GM12892 (cell line): Measurements from ENCODE around the gene CDH13.

Experiments
- DNase-seq: peaks from one replicate; pipeline ENCODE4 v3.0.0; 2011; ENCODE audit not compliant: insufficient read length
- FAIRE-seq: peaks from 2 replicates; lab custom pipeline; 2011; peaks lifted over from hg19 to GRCh38; lab: Jason Lieb, UNC
- POLR2A ChIP-seq: IDR thresholded peaks from 2 replicates; pipeline ENCODE4 v1.6.1; 2011; ENCODE audit warnings: low read depth, low read length, control low read depth
- POLR2AphosphoS5 ChIP-seq: IDR thresholded peaks from 2 replicates; pipeline ENCODE4 v1.6.1; 2011; ENCODE audit warnings: low read depth, low read length, control low read depth
- TAF1 ChIP-seq: IDR thresholded peaks from 2 replicates; pipeline ENCODE4 v1.6.1; 2011; ENCODE audit warnings: low read depth, mild to moderate bottlenecking, control low read depth, low read length, borderline replicate concordance

The CDH13 gene

DNA sequence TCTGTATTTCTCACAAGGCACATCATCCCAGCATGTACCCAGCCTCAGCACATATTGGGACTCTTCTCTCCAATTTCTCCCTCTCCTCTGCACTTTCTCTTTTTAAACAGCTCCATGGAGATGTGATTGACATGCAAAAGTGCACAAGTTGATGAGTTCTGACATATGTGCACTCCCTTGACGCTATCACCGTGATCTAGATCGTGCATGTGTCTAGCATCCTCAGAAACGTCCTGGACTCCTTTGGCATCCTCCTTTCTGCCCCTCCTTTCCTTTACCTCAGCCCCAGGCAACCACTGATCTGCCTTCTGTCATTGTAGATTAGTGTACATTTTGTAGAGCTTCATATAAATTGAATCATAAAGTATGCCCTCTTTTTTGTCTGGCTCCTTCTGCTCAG, 1073.0 kb downstream of the CDH13 start:
- FAIRE-seq = no peak
- DNase-seq = no peak
- TF ChIP-seq POLR2AphosphoS5 = no peak
- no peak for TF ChIP-seq POLR2A
- no peak for TF ChIP-seq TAF1

DNA sequence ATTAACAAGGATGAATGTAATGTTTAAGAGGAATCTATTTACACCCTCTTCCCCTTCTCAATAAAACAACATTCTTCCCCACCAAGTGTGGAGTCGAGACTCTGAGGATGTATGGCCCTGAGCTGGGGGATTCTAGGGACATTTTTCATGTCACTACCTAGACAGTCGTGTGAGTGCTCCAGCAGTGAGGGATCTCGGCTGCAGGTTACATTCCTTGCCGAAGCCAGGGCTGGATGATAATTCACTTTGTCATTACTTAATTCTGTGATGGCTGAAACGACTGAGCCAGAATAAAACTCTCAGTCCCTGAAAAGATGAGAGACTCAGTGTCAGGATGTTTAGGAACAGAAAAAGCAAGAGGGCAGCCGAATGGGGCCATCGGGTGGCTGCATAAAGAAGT, 1074.1 kb downstream of the CDH13 start:
- DNase-seq (no peak), FAIRE-seq (no peak)
- TF ChIP-seq POLR2A = no peak
- TF ChIP-seq TAF1 = no peak
- no peak for TF ChIP-seq POLR2AphosphoS5

DNA sequence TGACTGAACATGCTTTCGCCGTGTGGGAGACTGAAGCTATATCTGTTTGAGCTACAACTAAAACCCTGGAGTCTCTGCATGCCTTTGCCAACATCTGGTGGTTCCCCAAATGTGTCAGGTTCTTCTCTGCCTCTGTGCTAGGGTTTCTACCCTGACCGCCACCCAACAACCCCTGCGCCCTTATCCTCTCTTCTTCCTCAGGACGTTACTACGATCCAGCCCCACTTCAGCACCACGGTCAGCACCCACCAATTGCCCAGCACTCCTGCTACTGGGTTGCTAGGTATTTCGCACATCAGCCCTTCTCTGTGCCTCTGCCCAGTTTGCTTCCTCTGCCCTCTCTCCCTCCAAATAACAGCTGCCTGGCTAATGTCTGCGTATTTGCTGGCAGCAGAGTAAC, 1074.7 kb downstream of the CDH13 start:
- FAIRE-seq (no peak), DNase-seq (no peak)
- TF ChIP-seq POLR2A (no peak), POLR2AphosphoS5 (no peak), TAF1 (no peak)

DNA sequence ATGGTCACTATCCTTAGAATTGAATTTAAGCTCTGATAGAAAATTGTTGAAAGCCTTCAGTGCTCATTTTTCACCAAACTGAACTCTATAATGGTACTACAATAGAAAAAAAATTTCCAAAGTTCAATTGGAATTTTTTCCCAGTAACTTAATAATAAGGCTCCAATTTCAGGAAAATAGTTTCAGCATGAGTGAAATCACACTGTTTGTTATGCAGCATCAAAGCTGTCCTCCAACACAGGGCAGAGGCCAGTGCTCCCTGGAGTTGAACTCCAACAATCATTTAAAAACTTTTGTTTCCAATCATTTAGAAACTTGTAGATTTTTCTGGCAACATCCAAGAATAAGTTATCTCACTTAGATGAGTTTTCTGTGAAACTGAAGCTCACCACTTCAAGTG, 1077.9 kb downstream of the CDH13 start:
- TF ChIP-seq POLR2A (no peak), TAF1 (no peak), POLR2AphosphoS5 (no peak)
- no peak for FAIRE-seq
- no peak for DNase-seq

DNA sequence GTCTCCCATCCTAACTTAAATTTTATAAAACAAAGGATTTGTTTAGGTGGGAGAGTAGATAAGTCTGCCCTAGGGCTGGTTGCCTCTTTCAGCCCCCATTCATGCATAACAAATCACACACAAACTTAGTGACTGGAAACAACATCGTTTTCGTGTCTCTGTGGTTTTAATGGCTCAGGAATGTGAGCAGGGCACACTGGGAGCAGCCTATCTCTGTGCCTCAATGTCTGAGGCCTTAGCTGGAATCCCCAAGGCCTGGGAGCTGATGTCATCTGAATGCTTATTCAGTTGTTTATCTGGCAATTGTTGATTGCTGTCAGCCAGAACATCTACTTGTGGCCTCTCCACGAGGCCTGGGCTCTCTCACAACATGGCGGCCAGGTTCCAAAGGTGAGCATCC, 1079.1 kb downstream of the CDH13 start:
- no peak for DNase-seq
- no peak for FAIRE-seq

DNA sequence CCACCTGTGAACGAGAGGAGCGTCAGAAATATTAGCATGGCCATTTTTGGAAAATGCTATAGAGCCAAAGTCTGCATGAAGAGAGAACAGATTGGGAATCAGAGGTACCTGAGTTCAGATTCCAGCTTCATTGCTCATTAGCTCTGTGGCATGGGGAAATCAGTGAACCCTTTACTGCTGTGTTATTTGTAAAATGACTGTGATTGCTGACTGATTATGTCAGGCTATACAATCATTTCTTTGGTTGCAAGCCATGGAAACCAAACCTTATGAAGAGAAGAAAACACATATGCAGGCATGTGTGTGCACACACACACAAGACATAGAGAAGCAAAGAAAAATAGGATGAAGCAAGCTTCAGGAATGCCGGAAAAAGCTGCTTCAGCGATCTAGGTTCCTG, 1079.6 kb downstream of the CDH13 start:
- DNase-seq (no peak), FAIRE-seq (no peak)
- no peak for TF ChIP-seq POLR2AphosphoS5
- no peak for TF ChIP-seq TAF1
- TF ChIP-seq POLR2A = no peak

More for the DNA sequence above, 1079.1 kb downstream of the CDH13 start:
- TF ChIP-seq TAF1 = no peak
- TF ChIP-seq POLR2A = no peak
- no peak for TF ChIP-seq POLR2AphosphoS5

DNA sequence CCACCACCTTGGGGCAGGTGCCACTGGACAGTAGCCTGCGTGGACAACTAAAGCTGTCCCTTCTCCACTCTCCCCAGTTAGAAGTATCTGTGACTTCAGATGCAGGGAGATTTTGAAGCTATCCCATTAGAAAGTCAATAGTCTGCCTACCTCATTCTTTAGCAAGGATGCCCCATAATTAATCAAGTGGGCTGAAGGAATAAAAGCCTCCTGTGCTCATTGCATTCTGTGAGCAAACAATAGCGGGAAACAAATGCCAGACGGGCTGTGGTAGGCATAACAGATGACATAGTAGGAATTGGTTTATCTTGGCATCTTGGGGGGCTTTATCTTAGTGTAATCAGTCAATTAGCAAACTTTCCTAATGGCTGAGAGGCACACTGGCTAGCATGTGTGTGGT, 1084.3 kb downstream of the CDH13 start:
- DNase-seq (no peak), FAIRE-seq (no peak)
- TF ChIP-seq TAF1 (no peak), POLR2A (no peak), POLR2AphosphoS5 (no peak)

DNA sequence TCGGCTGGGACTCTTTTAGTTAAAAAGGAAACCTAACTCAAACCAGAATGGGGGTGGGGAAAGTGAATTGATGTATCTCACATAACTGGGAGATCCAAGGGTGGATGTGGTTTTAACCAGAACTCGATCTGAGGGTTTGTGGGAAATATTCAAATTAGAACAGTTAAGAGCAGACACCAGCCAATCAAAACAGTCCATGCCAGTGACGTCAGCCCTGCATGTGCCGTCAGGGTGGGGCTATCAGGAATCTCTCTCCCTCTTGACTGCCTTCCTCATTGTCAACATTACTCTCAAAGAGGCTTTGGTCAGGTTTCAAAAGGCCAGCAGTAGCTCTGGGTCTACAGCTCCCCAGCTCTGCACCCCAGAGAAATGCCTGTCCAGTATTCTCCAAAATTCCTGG, 1086.8 kb downstream of the CDH13 start:
- no peak for TF ChIP-seq POLR2AphosphoS5
- DNase-seq = no peak
- no peak for FAIRE-seq

DNA sequence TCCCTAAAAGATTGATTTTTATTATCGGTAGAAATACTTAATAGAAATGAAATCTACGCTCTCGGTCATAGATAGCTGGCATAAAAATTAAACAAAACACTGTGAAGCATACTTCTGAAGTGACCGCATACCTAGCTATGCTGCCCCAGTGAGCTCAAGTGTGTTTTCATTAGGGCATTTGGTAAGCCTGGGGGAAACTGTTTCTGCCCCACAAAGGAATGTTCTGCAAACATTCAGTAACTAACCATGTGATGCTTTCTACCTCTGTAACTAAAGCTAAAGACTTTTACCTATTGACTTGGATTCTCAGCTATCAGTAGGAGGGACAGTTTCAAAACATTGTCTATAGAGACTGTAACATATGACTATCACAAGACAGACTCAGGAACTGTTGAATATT, 1087.5 kb downstream of the CDH13 start:
- no peak for DNase-seq
- FAIRE-seq = no peak
- TF ChIP-seq POLR2A = no peak
- no peak for TF ChIP-seq POLR2AphosphoS5
- TF ChIP-seq TAF1 = no peak

DNA sequence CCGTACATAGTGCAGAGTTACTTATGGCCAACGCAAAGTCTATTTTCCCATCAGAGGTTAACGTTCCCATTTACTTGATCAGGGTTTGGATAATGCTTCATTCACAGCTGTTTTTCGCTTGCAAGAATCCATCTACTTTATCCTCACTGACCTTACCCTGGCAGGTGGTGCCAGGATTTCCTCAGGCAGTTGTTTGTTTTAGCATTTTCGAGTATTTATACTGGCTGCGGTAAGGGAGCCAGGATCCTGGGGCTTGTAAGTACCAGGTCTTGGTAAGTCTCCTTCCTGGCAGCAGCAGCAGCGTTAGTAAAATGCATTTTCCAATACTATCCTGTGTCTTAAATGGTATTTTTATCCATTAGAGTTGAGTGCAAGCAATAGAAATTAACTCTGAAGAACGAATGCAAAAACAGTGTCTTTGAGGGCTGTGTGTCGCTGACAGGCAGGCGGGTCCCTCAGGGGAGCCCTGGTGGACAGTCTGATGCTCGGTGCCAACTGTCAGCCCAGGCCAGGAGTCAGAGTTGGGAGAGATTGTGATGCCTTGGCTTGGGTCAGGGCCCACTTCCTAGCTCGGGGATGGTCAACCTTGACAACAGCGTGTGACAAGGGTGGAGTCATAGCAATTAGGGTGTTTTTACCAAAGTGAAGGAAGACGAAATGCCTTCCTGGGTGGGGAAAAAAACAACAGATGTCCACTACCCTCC, 1088.6 kb downstream of the CDH13 start:
- no peak for TF ChIP-seq TAF1
- TF ChIP-seq POLR2A = no peak
- TF ChIP-seq POLR2AphosphoS5 = no peak
- FAIRE-seq (no peak), DNase-seq (no peak)

DNA sequence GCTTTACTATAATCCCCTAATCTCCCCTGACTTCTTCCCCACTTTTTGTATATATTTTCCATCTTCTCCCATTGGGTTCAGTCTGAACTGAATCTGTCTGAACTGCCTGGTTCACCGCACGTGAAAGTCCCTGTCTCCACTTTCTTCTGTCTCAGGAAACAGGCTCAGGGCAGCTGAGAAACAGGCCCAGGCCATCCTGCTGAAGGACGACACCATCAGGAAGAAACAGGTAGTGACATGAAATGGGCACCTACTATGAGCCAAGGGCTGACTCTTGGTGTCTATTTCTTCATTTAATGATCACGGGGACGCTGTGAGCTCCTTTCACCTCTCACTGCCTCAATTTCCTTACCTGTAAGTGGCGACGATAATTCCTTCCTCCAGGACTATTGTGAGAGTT, 1090.5 kb downstream of the CDH13 start:
- FAIRE-seq (no peak), DNase-seq (no peak)
- TF ChIP-seq POLR2AphosphoS5 = no peak
- TF ChIP-seq TAF1 = no peak
- TF ChIP-seq POLR2A = no peak

DNA sequence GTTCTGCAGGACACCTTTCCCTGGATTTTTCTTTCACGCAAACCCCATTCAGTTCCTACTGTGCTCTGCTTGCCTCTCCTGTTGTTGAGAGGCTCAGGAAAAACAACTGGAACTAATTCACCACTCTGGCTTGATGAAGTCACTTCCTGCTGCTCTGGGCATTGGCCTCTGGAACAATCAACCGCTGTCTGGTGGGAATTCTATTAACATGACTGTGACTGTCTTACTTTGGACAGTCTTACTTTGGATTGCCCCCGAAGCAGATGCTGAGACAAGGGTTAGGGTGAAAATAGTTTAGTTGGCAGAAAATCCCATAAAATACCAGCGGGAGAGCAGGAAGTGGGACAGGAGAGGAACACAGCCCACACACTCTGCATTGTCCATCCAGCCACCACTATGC, 1091.0 kb downstream of the CDH13 start:
- no peak for TF ChIP-seq POLR2A
- no peak for TF ChIP-seq POLR2AphosphoS5
- TF ChIP-seq TAF1 = no peak
- DNase-seq = no peak
- FAIRE-seq = no peak

DNA sequence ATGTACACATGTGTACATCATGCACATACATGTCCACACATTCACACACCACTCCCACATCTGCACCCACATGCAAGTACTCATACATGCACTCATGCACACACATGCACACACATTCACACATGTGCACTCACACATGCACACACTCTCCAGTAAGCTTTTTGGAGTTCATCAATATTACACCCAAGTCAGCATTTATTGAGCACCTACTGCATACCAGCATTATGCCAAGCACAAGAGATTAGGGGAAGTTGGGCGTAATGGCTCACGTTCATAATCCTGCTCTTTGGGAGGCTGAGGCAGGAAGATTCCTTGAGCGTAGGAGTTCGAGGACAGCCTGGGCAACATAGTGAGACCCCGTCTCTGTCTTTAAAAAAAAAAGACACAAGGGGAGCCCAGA, 1093.4 kb downstream of the CDH13 start:
- no peak for DNase-seq
- TF ChIP-seq TAF1 = no peak
- TF ChIP-seq POLR2A = no peak
- no peak for TF ChIP-seq POLR2AphosphoS5
- no peak for FAIRE-seq
